ENCODE data around the gene TMUB1.

Gene TMUB1, protein sequence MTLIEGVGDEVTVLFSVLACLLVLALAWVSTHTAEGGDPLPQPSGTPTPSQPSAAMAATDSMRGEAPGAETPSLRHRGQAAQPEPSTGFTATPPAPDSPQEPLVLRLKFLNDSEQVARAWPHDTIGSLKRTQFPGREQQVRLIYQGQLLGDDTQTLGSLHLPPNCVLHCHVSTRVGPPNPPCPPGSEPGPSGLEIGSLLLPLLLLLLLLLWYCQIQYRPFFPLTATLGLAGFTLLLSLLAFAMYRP

GRCh38 chr7:151083071-151083823, at the start of gene TMUB1:
Gene TMUB1, minus strand, starts transcription at chr7:151083493. Its CDS starts 930 bp downstream, at chr7:151082563.
- peak; percentile 91 for DNase-seq

- no peak for DNase-seq
Observed at GRCh38 chr7:151132461-151133205, 49.3 kb upstream of the TMUB1 start.

DNA sequence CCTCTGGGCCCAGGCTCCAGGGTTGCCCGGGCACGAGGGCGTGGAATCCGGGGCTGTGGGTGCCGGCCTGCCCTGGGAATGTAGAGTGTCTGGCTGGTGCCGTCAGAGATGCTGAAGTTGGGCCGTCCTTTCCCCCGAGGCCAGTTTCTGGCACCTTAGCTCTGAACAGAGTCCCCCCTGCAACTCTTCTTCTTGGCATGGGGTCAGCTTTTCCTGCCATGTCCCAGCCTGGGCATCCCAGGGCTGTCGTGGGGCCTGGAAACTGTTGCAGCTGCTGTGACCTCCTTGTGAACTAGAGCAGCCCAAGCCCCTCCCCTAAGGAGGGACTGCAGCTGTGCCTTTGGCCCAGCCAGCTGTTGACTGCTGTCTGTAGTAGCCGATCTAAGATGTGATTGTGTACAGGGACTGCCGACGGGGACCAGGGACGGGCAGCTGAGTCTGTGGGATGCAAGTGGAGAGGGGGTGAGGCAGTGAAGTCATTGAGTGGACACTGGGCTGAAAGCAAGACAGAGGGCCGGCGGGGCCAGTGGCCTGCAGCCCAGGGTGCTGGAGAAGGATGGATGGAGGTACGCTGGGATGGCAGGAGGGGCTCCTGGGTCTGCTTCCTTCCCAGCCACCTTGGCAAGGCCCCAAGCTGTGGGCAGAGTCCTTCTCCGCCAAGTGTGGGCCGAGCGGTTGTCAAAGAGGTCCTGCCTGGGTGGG, 48.5 kb upstream of the TMUB1 start:
- no peak for DNase-seq

DNA sequence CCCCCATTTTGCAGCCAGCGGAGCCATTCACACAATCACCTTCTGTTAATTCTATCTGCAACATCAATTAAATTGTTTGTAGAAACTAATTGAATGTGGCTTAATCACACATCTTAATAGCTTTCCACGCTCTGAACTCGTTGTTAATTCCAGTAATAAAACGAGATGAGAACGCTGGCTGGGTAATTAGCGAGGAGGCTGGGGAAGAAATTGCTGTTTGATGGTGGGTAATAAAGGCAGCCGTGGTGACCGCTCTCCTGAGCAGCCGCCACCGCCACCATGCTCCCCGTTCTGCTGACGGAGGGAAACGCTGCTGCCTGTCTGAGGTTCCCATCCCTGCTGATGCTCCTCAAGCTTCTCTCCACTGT, 47.9 kb upstream of the TMUB1 start:
- no peak for DNase-seq

- no peak for DNase-seq
Observed at GRCh38 chr7:151130741-151131157, 47.5 kb upstream of the TMUB1 start.

- no peak for DNase-seq
Observed at GRCh38 chr7:151129960-151130591, 46.8 kb upstream of the TMUB1 start.

DNA sequence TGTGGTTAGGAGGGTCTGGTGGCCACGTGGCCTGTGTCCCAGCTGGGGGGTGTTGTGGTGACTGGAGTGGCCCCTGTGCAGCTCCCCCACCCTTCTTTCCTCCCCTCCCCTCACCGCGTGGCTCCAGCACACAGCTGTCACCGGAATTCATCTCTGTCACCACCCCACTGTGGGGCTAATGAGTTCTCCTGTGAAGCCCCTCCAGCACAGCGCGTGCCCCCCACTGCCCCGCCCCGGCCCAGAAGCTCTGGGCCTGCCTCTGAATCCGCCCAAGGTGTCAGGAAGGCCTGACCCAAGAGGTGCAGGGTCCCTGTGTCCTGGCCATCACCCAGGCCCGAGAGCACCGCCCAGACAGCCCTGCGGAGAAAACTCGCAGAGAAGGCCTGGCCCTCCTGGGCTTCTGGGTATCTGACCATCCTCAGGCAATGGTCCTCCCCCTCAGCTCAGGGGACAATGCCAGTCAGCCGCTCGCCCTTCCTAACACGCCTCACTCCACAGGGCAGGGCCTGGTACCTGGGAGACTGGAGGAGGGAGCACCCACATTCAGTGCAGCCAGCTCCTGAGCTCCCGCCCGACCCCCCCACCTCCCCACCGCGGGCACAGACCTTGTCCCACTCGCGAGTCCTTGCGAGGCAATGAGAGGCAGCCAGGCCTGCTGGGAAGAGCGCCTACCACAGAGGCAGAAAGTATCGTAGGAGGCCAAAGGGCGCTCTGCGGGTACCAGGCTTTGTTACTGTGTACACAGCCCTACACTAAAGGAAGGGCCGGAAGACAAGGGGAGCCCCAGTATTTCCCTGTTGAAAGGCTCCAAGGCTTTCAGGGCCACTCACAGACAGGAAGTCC, 46.0 kb upstream of the TMUB1 start:
- DNase-seq = no peak

GRCh38 chr7:151128716-151129115, 45.4 kb upstream of the TMUB1 start:
- DNase-seq = no peak

DNA sequence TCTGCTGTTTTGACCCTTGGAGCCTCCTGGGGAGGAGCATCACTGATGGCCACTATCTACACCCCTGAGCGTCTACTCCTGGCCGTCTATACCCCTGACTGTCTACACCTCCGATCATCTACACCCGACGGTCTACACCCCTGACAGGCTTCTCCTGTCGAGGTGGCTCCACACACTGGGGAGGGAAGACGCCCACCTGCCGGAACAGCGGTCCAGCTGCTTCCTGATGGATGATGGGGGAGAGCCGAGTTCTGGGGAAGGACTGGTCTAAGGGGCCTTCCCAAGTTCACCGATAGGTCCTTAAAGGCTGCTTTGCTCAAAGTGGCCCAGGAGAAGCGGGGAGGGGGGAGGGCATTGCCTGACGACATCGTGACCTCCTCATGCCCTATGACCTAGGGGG, 44.9 kb upstream of the TMUB1 start:
- DNase-seq = no peak

DNA sequence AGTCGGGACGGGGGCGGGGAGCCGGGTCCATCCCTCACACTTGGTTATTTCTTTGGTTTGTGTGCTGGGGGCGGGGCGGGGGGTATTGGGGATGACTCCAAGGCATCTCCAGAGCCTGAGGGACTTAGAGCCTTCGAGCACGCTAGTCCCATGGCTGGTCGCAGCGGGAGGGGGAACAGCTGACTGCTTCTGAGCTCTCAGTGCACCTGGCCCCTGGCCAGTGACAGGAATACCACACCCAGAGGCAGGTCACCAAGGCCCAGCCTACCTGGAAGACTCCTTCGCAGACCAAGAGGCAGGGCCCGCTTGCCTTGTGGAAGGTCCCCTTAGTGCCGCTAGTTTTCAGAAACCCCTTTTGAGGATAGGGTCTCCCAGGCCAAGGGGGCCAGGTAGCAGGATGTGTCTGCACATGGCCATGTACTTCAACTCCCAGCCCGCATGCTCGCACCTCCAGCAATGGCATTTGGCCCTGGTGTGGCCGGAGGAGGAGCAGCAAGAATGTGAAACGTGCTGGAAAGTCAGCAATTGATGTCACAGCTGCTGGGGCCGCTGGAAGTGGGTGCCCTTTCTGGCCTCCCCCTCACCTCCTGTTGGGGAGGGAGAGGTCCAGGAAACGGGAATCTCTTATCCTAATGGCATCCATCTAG, 43.3 kb upstream of the TMUB1 start:
- no peak for DNase-seq

- no peak for DNase-seq
Observed at GRCh38 chr7:151125846-151126481, 42.7 kb upstream of the TMUB1 start.

DNA sequence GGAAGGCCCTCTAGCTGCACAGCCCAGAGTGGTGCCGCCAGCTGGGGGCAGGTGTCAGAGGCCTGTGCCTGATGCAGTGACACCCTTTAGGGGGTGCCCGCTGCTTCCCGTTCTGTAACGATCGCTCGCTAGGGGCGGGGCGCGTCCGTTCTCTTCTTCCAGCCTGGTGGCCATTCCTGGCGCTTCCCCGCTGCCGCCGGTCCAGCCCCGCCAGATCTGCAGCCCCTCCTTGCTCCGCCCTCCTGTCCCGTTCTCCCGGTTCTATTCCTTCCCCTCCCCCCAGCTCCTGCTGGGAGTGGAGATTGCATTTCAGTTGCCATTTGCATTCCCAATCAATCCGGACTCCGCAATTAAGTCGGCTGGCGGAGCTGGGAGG, 42.2 kb upstream of the TMUB1 start:
- no peak for DNase-seq

- DNase-seq = no peak
Observed at GRCh38 chr7:151124899-151125399, 41.7 kb upstream of the TMUB1 start.

- no peak for DNase-seq
Observed at GRCh38 chr7:151124481-151124880, 41.2 kb upstream of the TMUB1 start.

- peak; percentile 85 for DNase-seq
Observed at GRCh38 chr7:151123822-151124464, 40.6 kb upstream of the TMUB1 start.

DNA sequence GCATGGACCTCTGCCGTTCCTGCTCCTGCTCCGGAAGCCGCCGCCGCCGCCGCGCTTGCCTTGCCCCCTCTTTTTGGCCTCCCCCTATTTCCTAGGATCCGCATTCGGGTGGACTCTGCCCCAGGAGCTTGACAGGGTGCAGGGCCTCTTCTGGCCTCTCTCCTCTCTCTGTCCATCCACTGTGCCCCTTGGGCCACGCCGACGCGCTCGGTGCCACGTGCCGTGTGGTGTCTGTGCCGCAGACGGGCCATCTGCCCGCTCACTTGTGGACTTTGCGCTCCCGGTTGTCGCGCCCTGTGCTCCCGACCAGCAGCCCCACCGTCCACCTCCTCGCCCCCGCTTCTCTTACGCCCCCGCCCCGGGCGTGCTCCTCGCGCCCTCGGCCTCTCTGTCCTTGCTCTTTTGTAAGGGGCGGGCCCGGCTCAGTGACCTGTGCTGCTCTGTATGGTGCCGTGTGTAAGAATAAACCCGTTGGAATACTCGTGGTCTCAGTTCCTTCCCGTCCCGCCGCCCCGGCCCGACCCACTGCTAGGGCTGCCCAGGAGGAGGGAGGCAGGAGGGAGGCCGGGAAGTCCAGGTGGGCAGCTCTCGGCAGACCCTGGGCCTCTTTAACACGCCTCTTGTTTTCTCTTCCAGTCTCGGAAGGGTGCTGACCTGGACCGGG, 40.0 kb upstream of the TMUB1 start:
- DNase-seq = no peak

- no peak for DNase-seq
Observed at GRCh38 chr7:151122796-151123157, 39.5 kb upstream of the TMUB1 start.

DNA sequence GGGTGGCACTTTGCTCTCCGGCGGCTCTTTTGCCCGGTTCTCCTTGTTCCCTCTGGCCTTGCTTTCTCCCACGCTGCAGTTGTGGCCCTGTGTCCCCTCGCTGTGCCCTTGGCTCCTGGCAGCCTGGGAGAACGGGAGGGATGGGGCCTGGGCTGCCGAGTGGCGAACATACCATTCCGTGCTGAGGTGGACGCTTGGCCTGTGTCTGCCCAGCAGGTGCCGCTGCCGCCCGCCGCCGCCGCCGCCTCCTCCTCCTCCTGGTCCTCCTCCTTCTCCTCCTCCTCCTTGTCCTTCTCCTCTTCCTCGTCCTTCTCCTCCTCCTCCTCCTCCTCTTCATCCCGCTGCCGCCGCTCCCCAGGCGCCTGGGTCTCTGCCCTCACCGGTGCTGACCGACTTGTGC, 39.0 kb upstream of the TMUB1 start:
- no peak for DNase-seq

DNA sequence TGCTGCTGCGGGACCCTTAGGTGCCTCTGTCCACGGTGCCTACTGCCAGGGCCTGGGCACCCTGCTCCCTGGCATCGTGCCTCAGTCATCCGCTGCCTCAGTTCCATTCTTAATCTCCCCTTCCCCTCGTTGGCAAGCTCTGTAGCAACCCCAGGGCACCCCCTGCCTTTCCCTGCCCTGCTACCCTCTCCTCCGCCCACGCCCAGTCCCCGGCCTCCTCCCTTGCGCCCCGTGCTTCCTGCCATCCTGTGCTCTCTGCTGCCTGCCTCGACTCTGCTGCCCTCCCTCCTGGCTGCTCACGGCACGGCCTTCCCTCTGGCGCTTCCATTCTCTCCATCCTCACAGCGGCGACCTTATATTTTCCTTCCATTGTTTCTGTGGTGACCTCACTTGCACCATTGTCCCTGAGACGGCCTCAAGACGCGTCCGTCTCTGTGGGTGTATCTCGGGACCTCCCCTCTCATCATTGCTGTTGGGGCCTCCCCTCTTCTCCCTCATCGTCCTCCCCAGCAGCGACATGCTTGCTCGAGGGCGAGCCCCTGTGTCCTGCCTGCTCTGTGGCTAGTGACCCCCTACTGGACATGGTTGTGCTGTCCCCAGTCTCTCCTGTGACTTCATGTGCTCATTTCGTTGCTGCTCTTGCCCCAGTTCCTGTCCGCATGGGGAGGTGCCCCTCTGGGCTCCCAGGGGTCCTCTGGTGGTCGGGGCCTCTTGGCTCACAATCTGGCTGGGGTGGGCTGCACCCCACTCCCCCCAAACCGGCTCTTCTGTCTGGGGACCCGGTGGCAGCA, 38.3 kb upstream of the TMUB1 start:
- no peak for DNase-seq
